Peyer's patch (tissue), 4 donors: ENCODE data around the gene FCN1. TPM values are rescaled to one million over a fixed set of nuclear protein-coding genes. Genes with fewer than 3 reads are reported as not detected.

Experiments
- DNase-seq, 3 donors: peaks; one replicate each; pipeline ENCODE4 v3.0.0-alpha.2; 2017 to 2019
- H3K27ac ChIP-seq, 4 donors: fragments of 200-600 bp; sonication (generic); one replicate each; pipeline ENCODE4 v1.5.1; 2016 to 2019
- H3K27me3 ChIP-seq, 2 donors: fragments of 200-600 bp; sonication (generic); one replicate each; pipeline ENCODE4 v1.5.1; 2019
- H3K36me3 ChIP-seq, 3 donors: fragments of 200-600 bp; sonication (generic); one replicate each; pipeline ENCODE4 v1.5.1; 2016 to 2019
- H3K4me1 ChIP-seq, 4 donors: fragments of 200-600 bp; sonication (generic); one replicate each; pipeline ENCODE4 v1.5.1; 2016 to 2019
- H3K4me3 ChIP-seq, 4 donors: fragments of 200-600 bp; sonication (generic); 1 replicate in 3 of 4; 2 replicates in 1 of 4; pipeline ENCODE4 v1.5.1; 2016 to 2019; ENCODE audit warnings: mild to moderate bottlenecking in 1 of 4
- H3K9me3 ChIP-seq, 4 donors: fragments of 200-600 bp; sonication (generic); one replicate each; pipeline ENCODE4 v1.5.1; 2016 to 2019; ENCODE audit warnings: mild to moderate bottlenecking in 1 of 4
- POLR2A ChIP-seq, 2 donors: fragments of 450-650 bp; IDR thresholded peaks; one replicate each; pipeline ENCODE4 v1.5.1; 2017; ENCODE audit warnings: antibody characterized with exemption in 2 of 2, mild to moderate bottlenecking in 2 of 2, moderate library complexity in 2 of 2
- total RNA-seq, 4 donors: library from RNA; depleted of rRNA; stranded (reverse); fragments of >200 nt; gene quantifications; one replicate each; pipeline ENCODE4 v1.1.0, GENCODE V29; 2016
- TF ChIP-seq, protein P1 (sequence below), 6 experiments: fragments of 450-650 bp in 4 of 6; fragments of 200-600 bp in 2 of 6; sonication (generic) in 1 of 6; IDR thresholded peaks; one replicate each; pipeline ENCODE4 v1.5.1; 2017 to 2019; ENCODE audit warnings: antibody characterized with exemption in 6 of 6, mild to moderate bottlenecking in 3 of 6, moderate library complexity in 1 of 6

Gene FCN1
- total RNA-seq, 4 donors from 2014 or later: 2.5 TPM; not detected in 3

DNA sequence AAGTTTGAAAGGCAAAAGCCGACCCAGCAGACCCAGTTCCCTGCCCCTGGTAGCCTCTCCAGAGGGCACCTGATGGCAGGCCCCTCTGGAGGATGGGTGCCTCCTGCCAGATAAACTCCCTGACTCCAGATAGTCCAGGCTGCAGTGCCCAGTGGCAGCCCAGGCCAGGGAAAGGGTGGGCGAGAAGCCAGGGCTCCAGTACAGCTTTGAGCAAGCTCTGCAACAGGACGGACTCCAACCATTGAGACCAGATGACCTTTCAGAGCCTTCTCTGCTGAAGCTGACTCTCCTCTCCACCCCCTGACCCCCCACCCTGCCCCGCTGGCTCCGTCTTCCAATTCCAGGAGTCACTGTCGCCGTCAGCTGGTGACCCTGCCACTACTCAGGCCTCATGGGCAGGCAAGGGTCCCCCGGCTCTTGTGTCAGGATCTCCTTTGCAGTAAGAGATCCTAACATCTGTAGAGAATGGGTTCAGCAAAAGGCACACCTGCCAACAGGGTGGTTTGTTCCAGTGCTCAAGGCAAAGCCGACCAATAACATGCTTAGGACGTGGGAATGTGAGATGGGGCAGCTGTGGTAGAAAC, 15.5 kb upstream of the FCN1 start:
- Histone ChIP-seq H3K27me3 (no peaks in the 10 kb centered on the region), H3K9me3 (no peaks in the 10 kb centered on the region), H3K36me3 (no peaks in the 10 kb centered on the region), H3K4me3 (no peak overlapping the region), H3K4me1 (no peaks in the 10 kb centered on the region), H3K27ac (no peak overlapping the region)
- TF ChIP-seq, protein P1, sequence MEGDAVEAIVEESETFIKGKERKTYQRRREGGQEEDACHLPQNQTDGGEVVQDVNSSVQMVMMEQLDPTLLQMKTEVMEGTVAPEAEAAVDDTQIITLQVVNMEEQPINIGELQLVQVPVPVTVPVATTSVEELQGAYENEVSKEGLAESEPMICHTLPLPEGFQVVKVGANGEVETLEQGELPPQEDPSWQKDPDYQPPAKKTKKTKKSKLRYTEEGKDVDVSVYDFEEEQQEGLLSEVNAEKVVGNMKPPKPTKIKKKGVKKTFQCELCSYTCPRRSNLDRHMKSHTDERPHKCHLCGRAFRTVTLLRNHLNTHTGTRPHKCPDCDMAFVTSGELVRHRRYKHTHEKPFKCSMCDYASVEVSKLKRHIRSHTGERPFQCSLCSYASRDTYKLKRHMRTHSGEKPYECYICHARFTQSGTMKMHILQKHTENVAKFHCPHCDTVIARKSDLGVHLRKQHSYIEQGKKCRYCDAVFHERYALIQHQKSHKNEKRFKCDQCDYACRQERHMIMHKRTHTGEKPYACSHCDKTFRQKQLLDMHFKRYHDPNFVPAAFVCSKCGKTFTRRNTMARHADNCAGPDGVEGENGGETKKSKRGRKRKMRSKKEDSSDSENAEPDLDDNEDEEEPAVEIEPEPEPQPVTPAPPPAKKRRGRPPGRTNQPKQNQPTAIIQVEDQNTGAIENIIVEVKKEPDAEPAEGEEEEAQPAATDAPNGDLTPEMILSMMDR (IDR thresholded peaks at IDR 0.05): no peak
- no peak for TF ChIP-seq POLR2A (IDR thresholded peaks at IDR 0.05)
- DNase-seq: no peak

DNA sequence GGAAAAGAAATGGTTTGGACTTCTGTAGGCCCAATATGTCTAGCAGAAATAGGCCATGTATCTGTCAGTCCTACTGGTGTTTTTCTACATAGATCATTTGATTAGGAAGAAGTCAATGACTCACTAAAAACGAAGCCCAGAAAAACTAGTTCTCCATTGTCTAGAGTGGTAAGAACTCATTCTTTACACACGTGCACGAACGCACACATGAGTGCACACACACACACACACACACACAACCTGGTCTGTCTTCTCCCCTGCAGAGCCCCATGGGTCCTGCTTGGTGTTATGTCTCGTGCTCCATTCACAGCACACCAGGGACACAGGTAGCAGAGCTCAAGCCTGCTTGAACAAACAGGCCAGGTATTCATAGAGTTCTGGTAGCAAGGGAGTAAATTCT, 14.9 kb upstream of the FCN1 start:
- no peak for TF ChIP-seq POLR2A (IDR thresholded peaks at IDR 0.05)
- TF ChIP-seq, protein P1 (IDR thresholded peaks at IDR 0.05): no peak
- H3K9me3 ChIP-seq: no peaks in the 10 kb centered on the region
- no peaks in the 10 kb centered on the region for H3K4me1 ChIP-seq
- H3K27ac ChIP-seq: no peak overlapping the region
- no peak overlapping the region for H3K4me3 ChIP-seq
- no peaks in the 10 kb centered on the region for H3K27me3 ChIP-seq
- no peak for DNase-seq
- no peaks in the 10 kb centered on the region for H3K36me3 ChIP-seq

DNA sequence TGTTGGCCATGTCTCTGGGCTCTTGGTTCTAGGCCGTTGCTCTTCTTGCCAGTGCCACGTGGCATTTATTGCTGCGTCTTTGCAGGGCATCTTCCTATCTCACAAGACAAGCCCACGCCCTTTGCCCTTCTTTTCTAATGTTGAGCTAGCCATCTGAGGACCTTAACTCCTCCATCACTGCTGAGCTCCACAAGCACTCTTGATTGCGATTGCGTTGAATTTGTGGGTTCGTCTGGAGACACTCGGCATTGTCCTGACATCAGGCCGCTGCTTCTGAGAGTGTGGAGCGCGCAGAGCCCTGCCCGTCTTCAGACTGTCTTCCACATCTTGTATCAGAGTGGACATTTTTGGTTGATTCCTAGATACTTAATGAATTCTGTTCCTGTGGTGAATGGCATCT, 14.5 kb upstream of the FCN1 start:
- Histone ChIP-seq H3K27me3 (no peaks in the 10 kb centered on the region), H3K27ac (no peak overlapping the region), H3K36me3 (no peaks in the 10 kb centered on the region), H3K9me3 (no peaks in the 10 kb centered on the region), H3K4me1 (no peaks in the 10 kb centered on the region), H3K4me3 (no peak overlapping the region)
- DNase-seq: no peak
- TF ChIP-seq, protein P1 (IDR thresholded peaks at IDR 0.05): no peak
- no peak for TF ChIP-seq POLR2A (IDR thresholded peaks at IDR 0.05)

DNA sequence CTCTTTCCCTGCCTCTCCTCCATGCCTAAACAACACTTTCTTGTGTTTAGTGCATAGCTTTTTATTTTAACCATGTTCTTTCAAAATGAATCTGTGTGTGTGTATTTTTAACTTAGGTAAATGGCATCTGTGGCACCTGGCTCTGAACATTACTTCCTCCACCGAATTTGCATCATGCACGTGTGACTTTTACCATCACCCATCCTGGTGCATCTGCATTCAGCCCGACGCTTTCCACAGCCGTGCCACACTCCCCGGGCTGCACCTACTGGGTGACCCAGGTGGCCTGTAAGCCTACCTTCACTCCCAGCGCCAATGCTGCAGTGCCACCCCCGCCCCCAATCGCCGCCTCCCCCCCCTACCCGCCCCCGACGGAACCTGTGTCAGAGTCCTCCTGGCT, 12.7 kb upstream of the FCN1 start:
- no peaks in the 10 kb centered on the region for H3K9me3 ChIP-seq
- no peak overlapping the region for H3K27ac ChIP-seq
- no peaks in the 10 kb centered on the region for H3K4me1 ChIP-seq
- TF ChIP-seq, protein P1 (IDR thresholded peaks at IDR 0.05): no peak
- TF ChIP-seq POLR2A (IDR thresholded peaks at IDR 0.05): no peak
- no peaks in the 10 kb centered on the region for H3K36me3 ChIP-seq
- no peaks in the 10 kb centered on the region for H3K27me3 ChIP-seq
- H3K4me3 ChIP-seq: no peak overlapping the region
- peak in 1 of 3 donors; percentile 49 for DNase-seq

DNA sequence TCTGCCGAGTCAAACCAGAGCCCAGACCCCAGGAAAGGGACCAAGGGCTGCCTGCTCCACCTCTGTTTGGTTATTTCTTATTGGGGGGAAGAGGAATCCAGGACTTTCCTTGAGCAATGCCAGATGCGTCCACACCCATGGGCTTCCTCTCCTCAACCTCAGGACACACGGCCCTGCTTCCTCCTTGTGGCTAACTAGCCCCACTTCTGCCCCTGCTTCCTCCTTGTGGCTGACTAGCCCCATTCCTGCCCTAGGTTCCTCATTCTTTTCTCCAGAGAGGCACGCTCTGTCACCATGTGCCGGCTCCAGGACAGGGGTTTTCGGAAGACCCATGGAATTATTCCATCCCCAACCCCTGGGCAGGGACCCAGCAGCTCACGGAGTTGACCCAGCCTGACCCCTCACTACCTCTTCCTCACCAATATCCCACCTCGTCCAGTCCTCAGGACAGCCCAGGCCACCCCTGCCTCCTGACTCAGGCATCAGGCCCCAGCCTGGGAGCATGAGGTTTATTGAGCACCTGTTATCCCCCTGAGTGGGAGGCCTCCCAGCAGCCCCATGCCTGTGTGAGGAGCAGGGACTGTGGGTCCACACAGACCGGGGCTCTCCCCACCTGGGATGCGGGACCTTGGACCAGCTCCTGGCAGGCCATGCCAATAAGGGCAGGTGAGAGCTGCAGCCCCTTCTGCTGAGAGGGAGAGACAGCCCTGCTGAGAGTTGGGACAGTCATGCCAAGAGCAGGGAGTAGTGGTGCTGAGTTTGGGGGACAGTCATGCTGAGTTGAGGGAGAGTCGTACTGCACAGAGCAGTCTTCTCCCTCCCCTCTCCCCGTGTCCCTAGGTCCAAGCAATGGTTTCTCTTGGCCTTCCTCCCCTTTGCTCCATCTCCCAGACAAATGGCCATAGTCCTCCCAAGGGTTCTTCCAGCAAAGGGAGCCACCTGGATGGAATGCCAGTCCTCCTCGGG, 11.8 kb upstream of the FCN1 start:
- no peaks in the 10 kb centered on the region for H3K9me3 ChIP-seq
- H3K27me3 ChIP-seq: no peaks in the 10 kb centered on the region
- TF ChIP-seq POLR2A (IDR thresholded peaks at IDR 0.05): no peak
- TF ChIP-seq, protein P1 (IDR thresholded peaks at IDR 0.05): no peak
- no peaks in the 10 kb centered on the region for H3K4me1 ChIP-seq
- peak overlapping the region in 1 of 4 donors; percentile 5 for H3K27ac ChIP-seq
- peak in 2 of 3 donors; percentile 34 to 58 for DNase-seq
- H3K4me3 ChIP-seq: no peak overlapping the region
- no peaks in the 10 kb centered on the region for H3K36me3 ChIP-seq
